ENCODE measurements around the gene PRUNE2.

- TF ChIP-seq, protein P1, sequence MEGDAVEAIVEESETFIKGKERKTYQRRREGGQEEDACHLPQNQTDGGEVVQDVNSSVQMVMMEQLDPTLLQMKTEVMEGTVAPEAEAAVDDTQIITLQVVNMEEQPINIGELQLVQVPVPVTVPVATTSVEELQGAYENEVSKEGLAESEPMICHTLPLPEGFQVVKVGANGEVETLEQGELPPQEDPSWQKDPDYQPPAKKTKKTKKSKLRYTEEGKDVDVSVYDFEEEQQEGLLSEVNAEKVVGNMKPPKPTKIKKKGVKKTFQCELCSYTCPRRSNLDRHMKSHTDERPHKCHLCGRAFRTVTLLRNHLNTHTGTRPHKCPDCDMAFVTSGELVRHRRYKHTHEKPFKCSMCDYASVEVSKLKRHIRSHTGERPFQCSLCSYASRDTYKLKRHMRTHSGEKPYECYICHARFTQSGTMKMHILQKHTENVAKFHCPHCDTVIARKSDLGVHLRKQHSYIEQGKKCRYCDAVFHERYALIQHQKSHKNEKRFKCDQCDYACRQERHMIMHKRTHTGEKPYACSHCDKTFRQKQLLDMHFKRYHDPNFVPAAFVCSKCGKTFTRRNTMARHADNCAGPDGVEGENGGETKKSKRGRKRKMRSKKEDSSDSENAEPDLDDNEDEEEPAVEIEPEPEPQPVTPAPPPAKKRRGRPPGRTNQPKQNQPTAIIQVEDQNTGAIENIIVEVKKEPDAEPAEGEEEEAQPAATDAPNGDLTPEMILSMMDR (IDR thresholded peaks at IDR 0.05; ENCODE audit: low read depth, low read length, poor library complexity, severe bottlenecking): no peak
- no peak for TF ChIP-seq EZH2phosphoT487 (IDR thresholded peaks at IDR 0.05; ENCODE audit: borderline replicate concordance, low read length)
Observed at GRCh38 chr9:76729980-76730737, 175.8 kb downstream of the PRUNE2 start.
